ENCODE data around the gene PLXNA2.

- TF ChIP-seq CTCF (IDR thresholded peaks at IDR 0.05) (no peak), POLR2A (IDR thresholded peaks at IDR 0.05) (no peak)
These were observed 11.9 kb upstream of the PLXNA2 start for GRCh38 chr1:208256091-208256490.

All from esophagus squamous epithelium (tissue), 4 donors.